IPS-15b (cell line): ENCODE measurements around the gene MAP1B.

Experiments used
- H3K27me3 ChIP-seq: one replicate; pipeline ENCODE4 v1.6.1; 2013; ENCODE audit warnings: low read length; ENCODE audit not compliant: control insufficient read depth, insufficient read depth
- H3K36me3 ChIP-seq: one replicate; pipeline ENCODE4 v1.6.1; 2013; ENCODE audit warnings: low read length; ENCODE audit not compliant: control insufficient read depth, insufficient read depth
- H3K4me1 ChIP-seq: one replicate; pipeline ENCODE4 v1.6.1; 2013; ENCODE audit warnings: mild to moderate bottlenecking, low read length; ENCODE audit not compliant: control insufficient read depth, insufficient read depth
- H3K4me3 ChIP-seq: one replicate; pipeline ENCODE4 v1.5.1; 2013; ENCODE audit warnings: low read depth, low read length
- H3K9ac ChIP-seq: one replicate; pipeline ENCODE4 v1.6.1; 2013; ENCODE audit warnings: low read depth, mild to moderate bottlenecking, low read length
- H3K9me3 ChIP-seq: one replicate; pipeline ENCODE4 v1.6.1; 2013; ENCODE audit warnings: mild to moderate bottlenecking, low read length; ENCODE audit not compliant: control insufficient read depth, insufficient read depth

Gene MAP1B

DNA sequence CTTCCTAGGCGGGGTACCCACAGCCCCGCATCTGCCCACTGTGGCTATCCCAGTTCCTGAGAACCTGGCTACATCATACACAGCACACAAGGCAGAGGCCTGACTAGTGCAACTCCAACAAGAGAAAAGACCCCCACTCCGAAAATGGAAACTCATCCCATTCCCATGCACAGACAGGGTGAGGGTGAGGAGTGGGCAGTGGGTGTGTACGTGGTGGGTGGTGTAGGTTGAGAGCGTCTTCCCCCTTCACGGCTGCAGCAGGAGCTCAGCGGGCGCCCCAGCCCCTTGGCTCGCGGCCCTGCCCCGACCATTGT, 501 bp upstream of the MAP1B start:
- Histone ChIP-seq H3K9ac (peak overlapping the region; percentile 62), H3K4me3 (peak overlapping the region; percentile 93), H3K4me1 (peaks cover 6% of the 10 kb centered on the region)

DNA sequence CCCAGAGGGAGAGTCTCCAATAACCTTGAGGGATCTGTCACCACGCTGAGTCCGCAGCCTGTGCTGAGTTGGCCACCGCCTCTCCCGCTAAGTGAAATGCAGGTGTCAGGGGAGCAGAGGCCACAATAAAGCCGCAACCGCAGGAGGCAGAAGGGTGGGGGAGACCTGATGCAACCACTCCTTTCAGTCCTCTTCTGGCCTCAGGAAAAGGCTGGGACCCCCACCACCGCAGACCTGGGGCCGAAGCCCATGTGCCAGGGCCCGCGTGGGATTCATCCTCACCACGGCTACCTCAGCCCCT, 576 bp downstream of the MAP1B start:
- Histone ChIP-seq H3K4me1 (peaks cover 7% of the 10 kb centered on the region), H3K9me3 (no peaks in the 10 kb centered on the region), H3K9ac (peak overlapping the region; percentile 75), H3K36me3 (peaks cover 4% of the 10 kb centered on the region), H3K27me3 (no peaks in the 10 kb centered on the region), H3K4me3 (peak overlapping the region; percentile 93)

More for the DNA sequence above, 501 bp upstream of the MAP1B start:
- Histone ChIP-seq H3K36me3 (peaks cover 4% of the 10 kb centered on the region), H3K27me3 (no peaks in the 10 kb centered on the region), H3K9me3 (no peaks in the 10 kb centered on the region)

DNA sequence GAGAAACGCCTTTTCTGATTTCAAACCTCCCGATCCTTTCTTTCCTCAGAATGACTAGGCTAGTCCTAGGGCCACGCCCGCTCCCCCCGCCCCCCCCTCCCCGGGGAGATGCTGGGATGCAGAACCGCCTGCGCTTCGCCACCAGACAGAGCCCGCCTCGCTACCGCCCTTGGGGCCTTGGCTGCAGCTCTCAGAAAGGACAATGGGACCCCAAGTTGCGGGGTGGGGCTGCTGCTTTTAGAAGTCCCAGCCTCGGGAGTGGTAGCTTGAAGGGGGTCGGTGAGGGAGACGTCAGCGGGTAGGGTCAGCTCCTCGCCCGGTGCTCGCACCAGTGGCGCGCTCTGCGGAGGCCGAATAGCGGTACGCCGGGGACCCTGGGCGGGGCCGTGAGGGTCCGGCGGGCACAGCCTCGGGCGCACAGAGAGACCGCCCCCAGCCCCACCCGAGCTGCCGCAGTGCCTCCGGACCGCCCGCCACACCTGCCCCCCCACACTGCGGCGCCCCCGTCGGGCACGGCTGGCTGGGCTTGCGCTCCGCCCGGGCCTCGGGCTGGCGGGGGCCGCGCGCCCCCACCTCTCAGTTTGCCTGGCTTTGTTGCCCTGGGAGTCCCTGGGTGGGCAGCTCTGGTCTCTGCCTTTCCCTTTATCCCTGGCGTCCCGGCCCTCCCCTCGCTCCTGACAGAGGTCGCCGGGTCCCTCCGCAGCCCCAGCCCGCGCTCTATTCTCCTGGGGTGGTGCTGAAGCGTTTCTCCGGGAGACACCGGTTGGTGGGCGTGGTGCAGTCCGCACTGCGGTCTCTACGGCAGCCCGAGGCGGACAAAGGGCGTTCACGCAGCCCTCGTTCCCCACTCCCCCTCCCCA, 1.2 kb downstream of the MAP1B start:
- Histone ChIP-seq H3K27me3 (no peaks in the 10 kb centered on the region), H3K9ac (peak overlapping the region; percentile 75), H3K36me3 (peaks cover 4% of the 10 kb centered on the region), H3K9me3 (no peaks in the 10 kb centered on the region), H3K4me3 (peak overlapping the region; percentile 93), H3K4me1 (peaks cover 8% of the 10 kb centered on the region)

DNA sequence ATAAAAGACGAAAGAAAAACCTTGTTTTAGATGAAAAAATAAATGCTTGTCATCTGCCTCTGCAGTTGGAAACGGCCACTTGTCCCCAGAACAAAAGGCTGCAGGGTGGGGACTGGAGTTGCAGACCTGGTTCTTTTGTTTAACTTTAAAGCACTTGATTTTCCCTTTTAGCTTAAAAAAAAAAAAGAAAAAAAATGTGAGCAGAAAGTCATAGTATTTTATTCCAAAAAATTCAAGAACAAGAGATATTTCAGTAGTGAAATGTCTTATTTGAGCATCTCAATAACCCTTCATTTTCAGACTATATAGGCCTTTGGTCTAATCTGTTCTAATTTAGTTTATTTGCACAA, 1.8 kb downstream of the MAP1B start:
- Histone ChIP-seq H3K36me3 (peaks cover 4% of the 10 kb centered on the region), H3K9ac (no peak overlapping the region), H3K27me3 (no peaks in the 10 kb centered on the region), H3K4me3 (peak overlapping the region; percentile 93), H3K9me3 (no peaks in the 10 kb centered on the region), H3K4me1 (peaks cover 8% of the 10 kb centered on the region)

DNA sequence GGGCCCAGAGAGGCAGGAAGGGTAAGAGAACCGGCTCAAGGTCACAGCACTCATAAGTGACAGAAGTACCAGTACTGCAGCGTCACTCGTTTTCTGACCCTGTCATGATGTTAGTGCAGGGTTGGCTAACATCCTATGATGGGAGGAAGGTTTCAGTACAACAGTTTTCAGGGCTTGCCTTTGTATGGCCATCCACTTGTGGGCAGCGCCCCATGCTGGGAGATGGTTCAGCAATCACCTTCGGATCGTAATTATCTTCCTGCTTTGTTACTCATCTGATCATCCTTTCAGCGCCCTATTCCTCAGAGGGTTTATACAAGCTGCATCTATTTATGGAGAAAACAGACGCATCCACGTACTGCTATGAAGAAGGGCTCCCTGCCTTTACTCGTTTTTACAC, 2.4 kb downstream of the MAP1B start:
- peak overlapping the region; percentile 93 for H3K4me3 ChIP-seq

DNA sequence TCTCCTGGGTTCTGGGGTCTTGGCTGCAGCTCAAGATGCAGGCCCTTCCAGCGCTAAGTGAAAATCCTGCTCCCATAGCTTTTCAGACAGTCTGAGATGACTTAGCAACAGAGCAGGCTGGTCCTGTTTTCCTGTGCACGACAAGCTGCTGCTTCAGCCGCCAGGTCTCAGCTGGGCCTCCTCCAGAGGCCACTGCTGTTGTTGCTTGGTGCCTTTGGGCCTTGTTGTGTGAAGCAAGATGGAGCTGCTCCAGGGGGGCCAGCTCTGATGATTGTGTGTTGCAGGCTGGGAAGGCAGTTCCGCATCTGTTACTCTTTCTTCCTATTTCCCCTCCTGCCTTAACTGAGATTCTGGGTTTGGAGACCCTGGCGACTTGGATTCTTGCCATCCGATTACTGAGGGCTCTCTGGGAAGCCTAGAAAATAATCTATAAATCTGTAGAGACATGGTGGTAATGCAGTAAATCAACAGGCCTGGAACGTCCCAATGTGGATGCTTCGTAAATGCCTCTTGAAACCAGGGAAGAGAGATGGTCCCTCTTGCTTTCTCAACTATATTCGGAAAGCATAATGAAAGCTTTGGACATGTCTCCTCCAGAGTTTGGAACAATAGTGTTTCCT, 3.2 kb downstream of the MAP1B start:
- H3K4me1 ChIP-seq = peaks cover 8% of the 10 kb centered on the region
- no peaks in the 10 kb centered on the region for H3K27me3 ChIP-seq
- H3K36me3 ChIP-seq = peaks cover 7% of the 10 kb centered on the region
- no peak overlapping the region for H3K4me3 ChIP-seq
- H3K9ac ChIP-seq = no peak overlapping the region
- H3K9me3 ChIP-seq = no peaks in the 10 kb centered on the region

More for the DNA sequence above, 2.4 kb downstream of the MAP1B start:
- H3K9me3 ChIP-seq = no peaks in the 10 kb centered on the region
- H3K9ac ChIP-seq = no peak overlapping the region
- peaks cover 8% of the 10 kb centered on the region for H3K4me1 ChIP-seq
- H3K27me3 ChIP-seq = no peaks in the 10 kb centered on the region
- peaks cover 4% of the 10 kb centered on the region for H3K36me3 ChIP-seq

DNA sequence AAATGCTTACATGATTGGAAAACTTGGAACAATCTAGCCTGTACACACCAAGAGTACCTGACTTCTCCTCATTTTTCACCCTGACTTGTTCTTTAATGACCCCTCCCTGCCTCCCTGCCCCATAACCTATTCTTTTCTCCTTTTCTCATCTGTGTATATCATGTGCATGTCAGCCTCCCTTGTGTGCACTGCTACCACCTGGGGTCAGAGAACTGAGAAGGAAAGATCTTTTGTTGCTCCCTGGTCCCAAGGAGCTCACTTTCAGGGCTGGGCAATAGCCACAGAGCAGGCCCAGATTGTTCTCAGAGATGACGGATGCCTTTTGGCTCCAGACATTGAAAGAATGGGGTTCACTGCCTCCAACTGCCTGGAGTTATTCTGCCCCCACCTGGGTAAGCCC, 5.1 kb downstream of the MAP1B start:
- no peak overlapping the region for H3K9ac ChIP-seq
- peaks cover 2% of the 10 kb centered on the region for H3K4me1 ChIP-seq
- H3K27me3 ChIP-seq = no peaks in the 10 kb centered on the region
- H3K4me3 ChIP-seq = no peak overlapping the region
- peaks cover 20% of the 10 kb centered on the region for H3K36me3 ChIP-seq
- no peaks in the 10 kb centered on the region for H3K9me3 ChIP-seq

DNA sequence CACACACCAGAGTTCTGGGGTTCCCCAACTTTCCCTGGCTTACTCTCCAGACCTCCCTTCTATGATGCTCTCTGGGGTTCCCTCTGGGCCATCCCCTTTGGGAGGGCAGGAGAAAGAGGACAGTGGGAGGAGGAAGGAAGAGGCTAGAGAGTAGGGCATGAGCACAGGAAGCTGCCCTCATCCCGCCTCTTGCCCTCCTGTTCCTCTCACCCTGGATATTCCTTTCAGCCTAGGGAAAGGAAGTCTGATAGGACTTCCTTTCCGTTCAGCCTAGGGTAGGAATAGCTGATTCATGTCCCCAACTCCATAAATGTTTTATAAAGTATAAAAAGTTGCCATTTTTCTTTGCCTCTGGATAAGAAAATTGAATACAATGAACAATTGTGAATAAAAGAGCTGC, 7.4 kb downstream of the MAP1B start:
- H3K9me3 ChIP-seq = no peaks in the 10 kb centered on the region
- no peaks in the 10 kb centered on the region for H3K27me3 ChIP-seq
- H3K4me3 ChIP-seq = no peak overlapping the region
- peaks cover 20% of the 10 kb centered on the region for H3K36me3 ChIP-seq
- peaks cover 2% of the 10 kb centered on the region for H3K4me1 ChIP-seq
- H3K9ac ChIP-seq = no peak overlapping the region

DNA sequence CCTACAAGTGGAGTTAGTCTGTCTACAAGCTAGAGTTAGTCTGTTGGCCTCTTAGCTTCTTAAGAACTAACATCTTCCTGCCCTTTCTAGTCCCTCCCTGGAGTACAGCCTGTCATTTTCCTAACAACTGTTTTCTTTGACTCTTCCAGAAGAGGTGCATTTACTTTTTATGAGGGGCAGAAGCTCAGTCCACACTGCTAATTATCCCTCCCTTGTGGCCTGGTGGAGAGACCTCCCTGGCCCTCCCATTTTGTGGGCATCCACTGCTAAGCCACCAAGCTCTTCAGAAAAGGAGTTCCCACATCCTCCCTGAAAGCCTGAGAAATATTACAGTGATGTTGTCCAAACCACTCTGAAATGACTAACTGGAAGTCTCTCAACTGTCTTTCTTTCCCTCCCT, 8.0 kb downstream of the MAP1B start:
- Histone ChIP-seq H3K9ac (no peak overlapping the region), H3K4me1 (peaks cover 2% of the 10 kb centered on the region), H3K27me3 (no peaks in the 10 kb centered on the region), H3K4me3 (no peak overlapping the region), H3K36me3 (peaks cover 19% of the 10 kb centered on the region), H3K9me3 (no peaks in the 10 kb centered on the region)

DNA sequence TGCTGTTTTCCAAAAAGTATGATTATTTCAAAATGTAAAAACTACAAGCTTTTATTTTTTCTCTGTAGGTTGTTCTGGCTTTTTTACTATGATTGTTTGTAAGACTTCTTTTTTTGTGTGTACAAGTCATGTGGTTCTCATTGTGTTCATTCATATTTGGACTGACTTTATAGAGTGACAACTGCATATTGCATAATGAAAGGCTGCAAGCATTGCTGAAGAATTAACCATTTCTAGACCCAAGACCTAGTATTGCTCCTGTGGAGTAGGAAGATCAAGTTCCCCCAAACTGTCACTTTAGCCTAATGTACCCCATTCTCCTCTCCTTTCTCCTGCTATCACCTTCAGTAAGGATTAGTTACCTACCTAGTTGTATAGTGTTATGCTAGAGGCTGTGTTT, 10.0 kb downstream of the MAP1B start:
- no peaks in the 10 kb centered on the region for H3K9me3 ChIP-seq
- H3K27me3 ChIP-seq = no peaks in the 10 kb centered on the region
- H3K4me1 ChIP-seq = peaks cover 20% of the 10 kb centered on the region
- H3K9ac ChIP-seq = no peak overlapping the region
- peaks cover 16% of the 10 kb centered on the region for H3K36me3 ChIP-seq
- H3K4me3 ChIP-seq = no peak overlapping the region

DNA sequence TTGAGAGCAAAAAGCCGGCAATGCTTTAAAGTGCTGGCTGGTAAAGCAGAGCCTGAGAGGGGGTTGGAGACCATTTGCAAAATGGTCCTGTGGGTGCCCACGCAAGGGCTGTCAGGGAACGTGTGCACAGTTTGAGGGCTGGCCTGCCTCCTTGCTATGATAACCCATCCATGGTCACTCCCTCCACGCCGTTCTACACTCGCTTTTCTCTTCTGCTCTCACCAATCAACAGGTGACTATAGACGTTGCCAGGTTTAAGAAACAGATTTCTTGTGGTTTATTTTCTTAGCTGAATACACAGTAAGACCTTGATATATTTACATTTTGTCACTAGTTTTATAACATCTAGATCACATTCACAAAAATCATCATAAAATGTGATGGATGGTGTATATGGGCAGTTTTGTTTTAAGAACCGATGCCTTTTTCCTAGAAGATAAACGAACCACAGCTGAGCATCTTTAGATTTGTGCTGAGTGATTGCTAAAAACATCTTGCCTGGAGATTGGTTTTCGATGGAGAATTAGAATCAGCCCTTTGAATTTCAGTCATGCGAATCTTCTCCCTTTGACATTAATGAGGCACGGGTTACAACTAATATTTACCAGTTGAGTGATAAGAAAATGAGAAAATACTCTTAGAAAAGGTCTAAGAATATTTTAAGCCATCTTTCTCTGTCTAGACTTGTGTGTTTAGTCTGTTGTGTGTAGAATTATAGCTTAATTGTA, 13.9 kb downstream of the MAP1B start:
- Histone ChIP-seq H3K27me3 (no peaks in the 10 kb centered on the region), H3K9ac (no peak overlapping the region), H3K4me1 (peaks cover 44% of the 10 kb centered on the region), H3K36me3 (peaks cover 7% of the 10 kb centered on the region), H3K9me3 (no peaks in the 10 kb centered on the region), H3K4me3 (no peak overlapping the region)
